ENCODE measurements around the gene SLC2A4RG.
"Not testable (repeated sequence)": the region's sequence is repeated elsewhere in the genome, so short reads cannot be mapped to it uniquely, and the experiment has no call there.

SLC2A4RG gene

DNA sequence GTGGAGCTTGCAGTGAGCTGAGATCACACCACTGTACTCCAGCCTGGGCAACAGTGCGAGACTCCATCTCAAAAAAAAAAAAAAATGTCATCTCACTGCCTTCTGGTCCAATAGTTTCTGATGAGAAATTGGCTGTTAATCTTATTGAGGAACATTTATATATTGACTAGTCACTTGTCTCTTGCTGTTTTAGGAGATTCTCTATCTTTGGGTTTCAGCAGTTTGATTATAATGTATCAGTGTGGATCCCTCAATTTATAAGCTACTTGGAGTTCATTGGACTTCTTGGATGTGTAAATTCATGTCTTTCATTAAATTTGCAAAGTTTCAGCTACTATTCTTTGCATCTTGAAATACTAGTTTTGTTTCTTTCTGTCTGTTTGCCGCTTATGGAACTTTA is 20.6 kb upstream of the SLC2A4RG start:
- H3K36me3 ChIP-seq (replicated peaks): peaks cover 24% of the 10 kb centered on the region
- no peak for DNase-seq
- H3K27me3 ChIP-seq (replicated peaks): no peaks in the 10 kb centered on the region
- no peak overlapping the region for H3K4me3 ChIP-seq (ENCODE audit: low read depth, low read length)
- H3K27ac ChIP-seq: no peak overlapping the region
- in situ Hi-C loops (cut with HindIII; ENCODE audit: low pct_ligation_motif_present, low sequenced_read_pairs): no loop called here
- TF ChIP-seq, protein P1, sequence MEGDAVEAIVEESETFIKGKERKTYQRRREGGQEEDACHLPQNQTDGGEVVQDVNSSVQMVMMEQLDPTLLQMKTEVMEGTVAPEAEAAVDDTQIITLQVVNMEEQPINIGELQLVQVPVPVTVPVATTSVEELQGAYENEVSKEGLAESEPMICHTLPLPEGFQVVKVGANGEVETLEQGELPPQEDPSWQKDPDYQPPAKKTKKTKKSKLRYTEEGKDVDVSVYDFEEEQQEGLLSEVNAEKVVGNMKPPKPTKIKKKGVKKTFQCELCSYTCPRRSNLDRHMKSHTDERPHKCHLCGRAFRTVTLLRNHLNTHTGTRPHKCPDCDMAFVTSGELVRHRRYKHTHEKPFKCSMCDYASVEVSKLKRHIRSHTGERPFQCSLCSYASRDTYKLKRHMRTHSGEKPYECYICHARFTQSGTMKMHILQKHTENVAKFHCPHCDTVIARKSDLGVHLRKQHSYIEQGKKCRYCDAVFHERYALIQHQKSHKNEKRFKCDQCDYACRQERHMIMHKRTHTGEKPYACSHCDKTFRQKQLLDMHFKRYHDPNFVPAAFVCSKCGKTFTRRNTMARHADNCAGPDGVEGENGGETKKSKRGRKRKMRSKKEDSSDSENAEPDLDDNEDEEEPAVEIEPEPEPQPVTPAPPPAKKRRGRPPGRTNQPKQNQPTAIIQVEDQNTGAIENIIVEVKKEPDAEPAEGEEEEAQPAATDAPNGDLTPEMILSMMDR (IDR thresholded peaks at IDR 0.05; ENCODE audit: low read depth, low read length, missing control alignments): no peak

GRCh38 chr20:63722967-63723622 is 16.5 kb upstream of the SLC2A4RG start:
- H3K27me3 ChIP-seq (replicated peaks); DNase-seq; H3K27ac ChIP-seq; in situ Hi-C loops (cut with HindIII; ENCODE audit: low pct_ligation_motif_present, low sequenced_read_pairs); H3K4me3 ChIP-seq (ENCODE audit: low read depth, low read length): not testable (repeated sequence)
- peaks cover 12% of the 10 kb centered on the region for H3K36me3 ChIP-seq (replicated peaks)

- H3K27ac ChIP-seq; H3K27me3 ChIP-seq (replicated peaks); DNase-seq; H3K4me3 ChIP-seq (ENCODE audit: low read depth, low read length); in situ Hi-C loops (cut with HindIII; ENCODE audit: low pct_ligation_motif_present, low sequenced_read_pairs): not testable (repeated sequence)
- H3K36me3 ChIP-seq (replicated peaks): peaks cover 21% of the 10 kb centered on the region
Measured at GRCh38 chr20:63730189-63730733, 9.3 kb upstream of the SLC2A4RG start.

DNA sequence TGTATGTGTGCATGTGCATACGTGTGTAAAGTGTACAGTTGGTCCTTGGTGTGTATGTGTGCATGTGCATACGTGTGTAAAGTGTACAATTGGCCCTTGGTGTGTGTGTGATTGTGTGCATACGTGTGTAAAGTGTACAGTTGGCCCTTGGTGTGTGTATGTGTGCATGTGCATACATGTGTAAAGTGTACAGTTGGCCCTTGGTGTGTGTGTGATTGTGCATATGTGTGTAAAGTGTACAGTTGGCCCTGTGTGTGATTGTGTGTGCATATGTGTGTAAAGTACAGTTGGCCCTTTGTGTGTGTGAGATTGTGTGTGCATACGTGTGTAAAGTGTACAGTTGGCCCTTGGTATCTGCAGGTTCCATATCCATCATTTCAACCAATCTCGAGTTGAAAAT is 8.2 kb upstream of the SLC2A4RG start:
- Histone ChIP-seq H3K27ac (no peak overlapping the region), H3K36me3 (replicated peaks) (peaks cover 28% of the 10 kb centered on the region)
- in situ Hi-C loops (cut with HindIII; ENCODE audit: low pct_ligation_motif_present, low sequenced_read_pairs): no loop called here

GRCh38 chr20:63732118-63733095 is 7.2 kb upstream of the SLC2A4RG start:
- in situ Hi-C loops (cut with HindIII; ENCODE audit: low pct_ligation_motif_present, low sequenced_read_pairs): no loop called here
- Histone ChIP-seq H3K4me3 (ENCODE audit: low read depth, low read length) (no peak overlapping the region), H3K27ac (no peak overlapping the region), H3K36me3 (replicated peaks) (peaks cover 28% of the 10 kb centered on the region), H3K27me3 (replicated peaks) (no peaks in the 10 kb centered on the region)
- TF ChIP-seq, protein P1 (IDR thresholded peaks at IDR 0.05; ENCODE audit: low read depth, low read length, missing control alignments): no peak
- no peak for DNase-seq

More for the DNA sequence above, 8.2 kb upstream of the SLC2A4RG start:
- Histone ChIP-seq H3K27me3 (replicated peaks) (no peaks in the 10 kb centered on the region), H3K4me3 (ENCODE audit: low read depth, low read length) (no peak overlapping the region)
- DNase-seq: no peak
- TF ChIP-seq, protein P1 (IDR thresholded peaks at IDR 0.05; ENCODE audit: low read depth, low read length, missing control alignments): no peak

DNA sequence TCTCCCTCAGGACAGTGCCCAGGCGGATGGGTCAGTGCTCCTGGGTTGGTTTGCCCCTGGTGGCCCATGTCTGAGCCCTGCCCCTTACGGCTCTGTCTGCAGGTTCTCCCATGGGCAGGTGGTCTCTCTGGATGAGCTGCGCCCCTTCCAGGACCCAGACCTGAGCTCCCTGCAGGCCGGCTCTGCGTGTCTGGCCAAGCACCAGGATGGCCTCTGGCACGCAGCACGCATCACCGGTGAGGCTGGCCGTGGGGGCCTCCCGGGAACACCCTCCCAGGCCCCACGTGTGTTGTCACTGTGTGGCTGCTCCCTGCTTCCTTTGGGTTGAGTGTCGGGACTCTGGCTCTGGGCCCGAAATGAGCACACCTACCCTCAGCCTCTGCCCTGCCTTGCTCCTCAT is 6.5 kb upstream of the SLC2A4RG start:
- in situ Hi-C loops (cut with HindIII; ENCODE audit: low pct_ligation_motif_present, low sequenced_read_pairs): no loop called here
- peaks cover 28% of the 10 kb centered on the region for H3K36me3 ChIP-seq (replicated peaks)
- no peak for DNase-seq
- TF ChIP-seq, protein P1 (IDR thresholded peaks at IDR 0.05; ENCODE audit: low read depth, low read length, missing control alignments): no peak
- no peak overlapping the region for H3K27ac ChIP-seq
- no peaks in the 10 kb centered on the region for H3K27me3 ChIP-seq (replicated peaks)
- no peak overlapping the region for H3K4me3 ChIP-seq (ENCODE audit: low read depth, low read length)
